GM10266 (cell line): ENCODE measurements around the gene ELOVL3.

Experiments
- DNase-seq: peaks from one replicate; pipeline ENCODE4 v3.0.0; 2012; ENCODE audit errors: extremely low spot score
- TF ChIP-seq, protein P1 (sequence below): IDR thresholded peaks from 2 replicates; pipeline ENCODE4 v1.5.1; 2012; ENCODE audit warnings: mild to moderate bottlenecking, low read depth; ENCODE audit not compliant: control insufficient read depth, insufficient read depth; ENCODE audit errors: missing control alignments

Gene ELOVL3

DNA sequence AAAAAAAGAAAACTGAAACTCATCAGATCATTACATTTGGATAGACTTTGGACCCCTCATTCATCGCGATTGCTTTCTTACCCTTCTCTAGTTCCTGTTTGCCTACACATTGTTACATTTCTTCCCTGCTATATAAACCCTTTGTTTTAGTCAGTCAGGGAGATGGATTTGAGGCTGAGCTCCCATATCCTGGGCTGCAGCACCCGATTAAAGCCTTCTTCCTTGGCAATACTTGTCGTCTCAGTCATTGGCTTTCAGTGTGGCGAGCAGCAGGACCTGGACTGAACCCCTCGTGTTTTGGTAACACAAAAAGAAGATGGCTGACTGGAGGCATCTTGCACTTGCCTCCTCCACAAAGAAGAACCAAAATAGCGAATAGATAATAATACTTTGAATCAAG is 34.1 kb upstream of the ELOVL3 start:
- TF ChIP-seq, protein P1, sequence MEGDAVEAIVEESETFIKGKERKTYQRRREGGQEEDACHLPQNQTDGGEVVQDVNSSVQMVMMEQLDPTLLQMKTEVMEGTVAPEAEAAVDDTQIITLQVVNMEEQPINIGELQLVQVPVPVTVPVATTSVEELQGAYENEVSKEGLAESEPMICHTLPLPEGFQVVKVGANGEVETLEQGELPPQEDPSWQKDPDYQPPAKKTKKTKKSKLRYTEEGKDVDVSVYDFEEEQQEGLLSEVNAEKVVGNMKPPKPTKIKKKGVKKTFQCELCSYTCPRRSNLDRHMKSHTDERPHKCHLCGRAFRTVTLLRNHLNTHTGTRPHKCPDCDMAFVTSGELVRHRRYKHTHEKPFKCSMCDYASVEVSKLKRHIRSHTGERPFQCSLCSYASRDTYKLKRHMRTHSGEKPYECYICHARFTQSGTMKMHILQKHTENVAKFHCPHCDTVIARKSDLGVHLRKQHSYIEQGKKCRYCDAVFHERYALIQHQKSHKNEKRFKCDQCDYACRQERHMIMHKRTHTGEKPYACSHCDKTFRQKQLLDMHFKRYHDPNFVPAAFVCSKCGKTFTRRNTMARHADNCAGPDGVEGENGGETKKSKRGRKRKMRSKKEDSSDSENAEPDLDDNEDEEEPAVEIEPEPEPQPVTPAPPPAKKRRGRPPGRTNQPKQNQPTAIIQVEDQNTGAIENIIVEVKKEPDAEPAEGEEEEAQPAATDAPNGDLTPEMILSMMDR = no peak
- DNase-seq = no peak

DNA sequence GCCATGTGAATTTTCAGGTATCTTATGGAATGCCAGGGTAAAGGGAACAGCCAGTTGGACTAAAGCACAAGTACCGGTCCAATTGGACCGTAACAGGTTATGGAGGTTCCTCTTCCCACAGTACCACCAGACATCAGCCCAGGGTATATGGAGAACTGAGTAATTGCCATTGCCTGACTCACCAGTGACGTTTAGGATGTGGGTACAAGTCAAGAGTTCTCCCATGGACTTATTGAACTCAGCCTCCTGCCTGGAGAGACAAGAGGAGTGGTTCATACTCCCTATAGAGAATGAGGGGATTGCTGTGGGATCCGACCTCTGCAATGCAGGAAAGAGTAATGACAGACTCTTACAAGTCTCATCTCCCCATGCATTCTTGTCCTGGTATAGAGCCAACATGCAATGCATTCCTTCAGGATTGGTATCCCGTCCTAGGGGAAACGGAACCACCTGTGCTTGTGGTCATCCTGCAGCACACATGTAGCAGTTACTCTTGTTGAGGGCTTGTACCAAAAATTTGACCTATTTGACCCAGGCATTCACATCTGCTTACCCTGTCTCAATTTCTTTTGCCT is 30.7 kb upstream of the ELOVL3 start:
- TF ChIP-seq, protein P1 = no peak
- no peak for DNase-seq

DNA sequence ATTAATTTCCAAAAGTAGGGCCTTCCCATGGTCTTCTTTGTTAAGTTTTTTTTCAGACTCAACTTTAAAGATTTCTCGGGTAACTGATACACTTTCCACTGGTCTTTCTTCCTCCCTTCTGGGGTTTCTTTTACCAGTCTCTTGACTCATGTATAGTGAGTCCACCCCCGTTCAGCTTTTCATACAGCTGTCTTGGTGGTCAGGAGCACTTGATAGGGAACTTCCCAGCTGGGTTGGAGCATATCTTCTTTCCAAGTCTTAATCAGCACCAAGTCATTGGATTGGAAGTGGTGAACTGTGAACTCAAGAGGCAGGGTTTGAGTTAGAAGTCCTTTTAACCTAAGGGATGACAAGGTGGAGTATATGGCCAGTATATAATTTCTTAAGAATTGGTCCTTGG is 29.2 kb upstream of the ELOVL3 start:
- TF ChIP-seq, protein P1 = no peak
- DNase-seq = peak; percentile 61

DNA sequence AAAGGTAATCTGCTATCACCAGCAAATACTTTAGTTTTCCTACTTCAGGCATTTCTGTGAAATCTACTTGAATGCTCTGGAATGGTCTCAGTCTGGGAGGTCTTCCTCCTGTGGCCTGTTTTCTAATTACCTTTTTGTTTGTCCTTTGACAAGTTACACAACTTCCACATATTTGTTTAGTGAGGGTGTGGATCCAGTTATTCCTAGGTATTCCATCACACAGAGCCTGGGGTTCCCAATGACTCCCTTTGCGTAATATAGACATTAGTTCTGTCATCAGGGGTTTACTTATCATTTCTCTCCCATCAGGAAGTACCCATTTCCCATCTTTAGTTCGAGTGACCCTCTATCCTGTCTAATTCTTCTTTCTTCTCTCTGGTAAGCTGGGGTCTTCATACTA is 28.1 kb upstream of the ELOVL3 start:
- TF ChIP-seq, protein P1 = no peak
- DNase-seq = no peak

DNA sequence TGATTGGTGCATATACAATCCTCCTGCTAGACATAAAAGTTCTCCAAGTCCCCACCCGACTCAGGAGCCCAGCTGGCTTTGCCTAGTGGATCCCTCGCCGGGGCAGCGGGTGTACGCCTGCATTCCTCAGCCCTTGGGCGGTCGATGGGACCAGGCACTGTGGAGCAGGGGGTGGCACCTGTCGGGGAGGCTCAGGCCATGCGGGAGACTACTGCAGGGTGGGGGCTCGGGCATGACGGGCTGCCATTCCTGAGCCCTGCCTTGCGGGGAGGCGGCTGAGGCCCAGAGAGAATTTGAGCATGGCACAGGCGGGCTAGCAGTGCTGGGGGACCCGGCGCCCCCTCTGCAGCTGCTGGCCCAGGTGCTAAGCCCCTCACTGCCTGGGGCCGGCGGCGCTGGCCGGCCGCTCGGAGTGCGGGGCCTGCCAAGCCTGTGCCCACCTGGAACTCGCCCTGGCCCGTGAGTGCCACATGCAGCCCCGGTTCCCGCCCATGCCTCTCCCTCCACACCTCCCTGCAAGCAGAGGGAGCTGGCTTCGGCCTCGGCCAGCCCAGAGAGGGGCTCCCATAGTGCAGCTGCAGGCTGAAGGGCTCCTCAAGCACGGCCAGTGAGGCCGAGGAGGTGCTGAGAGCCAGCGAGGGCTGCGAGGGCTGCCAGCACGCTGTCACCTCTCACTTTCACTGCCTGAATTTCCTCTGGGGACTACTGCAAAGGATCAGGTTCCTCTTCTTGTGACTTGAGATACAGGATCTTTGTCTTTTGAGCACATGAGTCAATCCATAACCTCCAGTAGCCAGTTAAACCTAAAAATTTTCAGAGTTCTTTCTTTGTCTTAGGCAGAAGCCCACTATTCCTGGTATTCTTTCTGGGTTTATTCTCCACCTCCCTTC is 25.1 kb upstream of the ELOVL3 start:
- TF ChIP-seq, protein P1 = no peak
- peak; percentile 28 for DNase-seq

DNA sequence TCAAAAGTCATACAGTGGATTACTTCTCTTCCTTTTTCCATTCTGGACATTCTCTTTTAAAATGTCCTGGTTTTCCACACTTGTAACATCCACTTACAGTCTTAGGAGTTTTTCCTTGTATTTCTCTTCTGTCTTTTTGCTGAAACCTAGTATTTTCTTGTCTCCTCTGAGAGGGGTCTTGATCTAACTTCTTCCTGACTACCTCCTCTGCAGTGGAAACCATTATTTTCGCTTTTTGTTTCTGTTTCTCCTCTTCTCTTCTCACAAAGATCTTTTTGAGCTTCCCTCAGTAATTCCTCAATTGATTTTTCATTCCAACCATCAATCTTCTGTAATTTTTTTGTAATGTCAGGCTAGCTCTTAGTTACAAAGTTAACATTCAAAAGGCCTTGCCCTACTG is 23.7 kb upstream of the ELOVL3 start:
- DNase-seq = peak; percentile 61
- TF ChIP-seq, protein P1 = no peak
